ENCODE results near the gene XRCC5. TPM values are rescaled to one million over a fixed set of nuclear protein-coding genes. Genes with fewer than 3 reads are reported as not detected.

The XRCC5 gene
- total RNA-seq, 1 experiment from 2014 or later = 618 TPM

DNA sequence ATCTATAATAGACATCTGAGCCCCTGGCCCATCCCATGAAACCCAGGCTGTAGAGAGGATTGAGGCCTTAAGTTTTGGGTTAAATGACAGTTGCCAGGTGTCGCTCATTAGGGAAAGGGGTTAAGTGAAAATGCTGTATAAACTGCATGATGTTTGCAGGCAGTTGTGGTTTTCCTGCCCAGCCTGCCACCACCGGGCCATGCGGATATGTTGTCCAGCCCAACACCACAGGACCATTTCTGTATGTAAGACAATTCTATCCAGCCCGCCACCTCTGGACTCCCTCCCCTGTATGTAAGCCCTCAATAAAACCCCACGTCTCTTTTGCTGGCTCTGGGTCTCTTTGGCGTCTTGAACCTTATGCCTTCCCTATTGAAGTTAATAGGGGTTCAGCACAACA is 110.7 kb downstream of the XRCC5 start:
- Histone ChIP-seq H4K20me1 (ENCODE audit: control insufficient read depth, insufficient read depth, insufficient read length) (no peaks in the 10 kb centered on the region), H2BK5ac (ENCODE audit: insufficient read length, low read length) (no peak overlapping the region), H3K9ac (ENCODE audit: extremely low read depth, insufficient read length, low read length) (no peak overlapping the region), H3K23ac (ENCODE audit: insufficient read length, low read depth, low read length) (no peak overlapping the region), H3K27me3 (ENCODE audit: insufficient read depth, low read length) (no peaks in the 10 kb centered on the region), H3K4me2 (ENCODE audit: insufficient read depth, insufficient read length, low read length) (no peak overlapping the region), H2BK20ac (ENCODE audit: low read depth, low read length, poor library complexity, severe bottlenecking) (no peak overlapping the region), H3K4me1 (ENCODE audit: insufficient read depth, low read length) (no peaks in the 10 kb centered on the region), H3K79me2 (ENCODE audit: insufficient read depth, low read length) (no peaks in the 10 kb centered on the region), H3K9me3 (ENCODE audit: control insufficient read depth, low read depth, low read length) (no peaks in the 10 kb centered on the region), H3K14ac (ENCODE audit: insufficient read depth, low read length) (no peak overlapping the region), H3K79me1 (ENCODE audit: insufficient read depth, low read depth, low read length, poor library complexity, severe bottlenecking) (no peaks in the 10 kb centered on the region), H3K56ac (ENCODE audit: insufficient read length, low read depth, low read length) (no peak overlapping the region), H2BK120ac (ENCODE audit: low read depth, low read length, poor library complexity, severe bottlenecking) (no peak overlapping the region), H3K27ac (ENCODE audit: insufficient read length, low read depth, low read length) (no peak overlapping the region), H4K91ac (ENCODE audit: insufficient read length, low read depth, low read length) (no peak overlapping the region), H2AFZ (ENCODE audit: low read length) (no peak overlapping the region), H3K4ac (ENCODE audit: low read depth, low read length) (no peak overlapping the region), H3T11ph (ENCODE audit: low read length) (no peak overlapping the region), H2BK12ac (ENCODE audit: insufficient read length, low read depth, low read length) (no peak overlapping the region), H3K18ac (ENCODE audit: insufficient read length, low read depth, low read length) (no peak overlapping the region), H3K23me2 (ENCODE audit: insufficient read length, low read depth, low read length, poor library complexity, severe bottlenecking) (no peaks in the 10 kb centered on the region), H2AK5ac (ENCODE audit: insufficient read length, low read length) (no peak overlapping the region), H4K5ac (ENCODE audit: insufficient read length, low read depth, low read length) (no peak overlapping the region), H4K8ac (replicated peaks; ENCODE audit: insufficient read length, low read depth, low read length) (no peak overlapping the region), H2BK15ac (ENCODE audit: low read depth, low read length) (no peak overlapping the region)
- H3K27ac Mint-ChIP-seq = no peak overlapping the region
- H3K9me3 Mint-ChIP-seq = no peaks in the 10 kb centered on the region
- no peak overlapping the region for H3K4me3 Mint-ChIP-seq
- no peaks in the 10 kb centered on the region for H3K27me3 Mint-ChIP-seq (ENCODE audit: low read depth)
- H3K36me3 Mint-ChIP-seq (ENCODE audit: insufficient read depth in 1 of 3, low read depth in 3 of 3) = no peaks in the 10 kb centered on the region
- no CpG with 5 or more reads among the region's 6 CpGs for WGBS (ENCODE audit: extremely low coverage, insufficient read length, low lambda C conversion rate)
- no peaks in the 10 kb centered on the region; a peak in 1 of 4 replicates for H3K4me1 Mint-ChIP-seq
- TF ChIP-seq CTCF (conservative IDR thresholded peaks at IDR 0.05) = no peak
- DNase-seq = no peak
